Body of pancreas (tissue), 4 donors: ENCODE results near the gene MSI2. TPM values are rescaled to one million over a fixed set of nuclear protein-coding genes. Genes with fewer than 3 reads are reported as not detected.

Experiments used
- ATAC-seq: fragments of 150-250 bp; one replicate; pipeline ENCODE4 v1.9.1; 2016
- DNase-seq, 4 donors: peaks; one replicate each; pipeline ENCODE4 v3.0.0-alpha.2; 2019
- H3K27ac ChIP-seq, 4 donors: fragments of 200-600 bp; sonication (generic); 1 replicate in 3 of 4; 2 replicates in 1 of 4; pipeline versions ENCODE4 v1.5.1 to v1.6.1; 2016 to 2019; ENCODE audit warnings: mild to moderate bottlenecking in 1 of 4, mixed read lengths in 1 of 4, moderate library complexity in 1 of 4
- H3K27me3 ChIP-seq, 2 donors: fragments of 200-600 bp; sonication (generic); one replicate each; pipeline ENCODE4 v1.6.0; 2016; ENCODE audit warnings: mild to moderate bottlenecking in 1 of 2
- H3K36me3 ChIP-seq, 2 donors: fragments of 200-600 bp; sonication (generic); replicated peaks in 1 of 2; 2 replicates each; pipeline ENCODE4 v1.5.1; 2016; ENCODE audit warnings: low read depth in 2 of 2; ENCODE audit not compliant: insufficient read depth in 1 of 2
- H3K4me1 ChIP-seq: fragments of 200-600 bp; sonication (generic); one replicate; pipeline ENCODE4 v1.6.0; 2016
- H3K4me3 ChIP-seq, 2 donors: fragments of 200-600 bp; sonication (generic); 1 replicate in 1 of 2; 2 replicates in 1 of 2; pipeline ENCODE4 v1.5.1; 2016 to 2019
- H3K9me3 ChIP-seq, 3 donors: fragments of 200-600 bp; sonication (generic); 1 replicate in 2 of 3; 2 replicates in 1 of 3; pipeline ENCODE4 v1.5.1; 2016
- CTCF ChIP-seq, 7 experiments: fragments of 450-650 bp in 4 of 7; fragments of 200-600 bp in 3 of 7; sonication (generic) in 3 of 7; IDR thresholded peaks; one replicate each; pipeline ENCODE4 v1.5.1; 2016 to 2019; ENCODE audit warnings: antibody characterized with exemption in 7 of 7
- POLR2A ChIP-seq, 3 donors: fragments of 450-650 bp; IDR thresholded peaks; one replicate each; pipeline ENCODE4 v1.6.1; 2016; ENCODE audit warnings: antibody characterized with exemption in 3 of 3, mild to moderate bottlenecking in 2 of 3
- WGBS, 2 donors: methylation state at CpG; one replicate each; pipeline ENCODE4 v1.1.5; 2017; 5-methylcytosine and 5-hydroxymethylcytosine counted together
- intact Hi-C: fragments of 100-400 bp; cut with DNase I; formaldehyde crosslinking; loops from one replicate; pipeline ENCODE4 v1.15.1; 2023
- total RNA-seq, 2 donors: library from RNA; depleted of rRNA; stranded (reverse); fragments of >200 nt; gene quantifications; one replicate each; pipeline ENCODE4 v1.1.0, GENCODE V29; 2016

Gene MSI2
- total RNA-seq, 2 donors from 2014 or later, result 21.1 to 28.5 TPM

GRCh38 chr17:57648720-57649119, 392.4 kb downstream of the MSI2 start:
- no peaks in the 10 kb centered on the region for H3K4me1 ChIP-seq
- no peaks in the 10 kb centered on the region for H3K36me3 ChIP-seq
- DNase-seq (no peak), ATAC-seq (no peak)
- intact Hi-C loops, result no loop called here
- no peak for TF ChIP-seq POLR2A (IDR thresholded peaks at IDR 0.05)
- no peak for TF ChIP-seq CTCF (IDR thresholded peaks at IDR 0.05)
- no peak overlapping the region for H3K4me3 ChIP-seq
- WGBS, 2 donors, result 96 to 100% methylated on average over 2 to 5 of the region's 5 CpGs
- H3K27me3 ChIP-seq, result no peaks in the 10 kb centered on the region
- no peak overlapping the region for H3K27ac ChIP-seq
- H3K9me3 ChIP-seq, result no peaks in the 10 kb centered on the region

GRCh38 chr17:57649191-57649590, 392.9 kb downstream of the MSI2 start:
- ATAC-seq (no peak), DNase-seq (no peak)
- H3K4me1 ChIP-seq, result no peaks in the 10 kb centered on the region
- no peak overlapping the region for H3K27ac ChIP-seq
- no peak overlapping the region for H3K4me3 ChIP-seq
- TF ChIP-seq CTCF (IDR thresholded peaks at IDR 0.05) (no peak), POLR2A (IDR thresholded peaks at IDR 0.05) (no peak)
- 92 to 97% methylated on average over 3 of the region's 3 CpGs for WGBS, 2 donors
- intact Hi-C loops, result no loop called here
- no peaks in the 10 kb centered on the region for H3K9me3 ChIP-seq
- H3K27me3 ChIP-seq, result no peaks in the 10 kb centered on the region
- H3K36me3 ChIP-seq, result no peaks in the 10 kb centered on the region

- intact Hi-C loops, result no loop called here
- Histone ChIP-seq H3K4me3 (no peak overlapping the region), H3K27ac (no peak overlapping the region), H3K9me3 (no peaks in the 10 kb centered on the region), H3K4me1 (no peaks in the 10 kb centered on the region), H3K27me3 (no peaks in the 10 kb centered on the region), H3K36me3 (no peaks in the 10 kb centered on the region)
- no peak for ATAC-seq
- DNase-seq, result no peak
- no peak for TF ChIP-seq POLR2A (IDR thresholded peaks at IDR 0.05)
- no peak for TF ChIP-seq CTCF (IDR thresholded peaks at IDR 0.05)
- 84 to 92% methylated on average over 8 of the region's 8 CpGs for WGBS, 2 donors
Measured at GRCh38 chr17:57649731-57650484, 393.6 kb downstream of the MSI2 start.

- Histone ChIP-seq H3K9me3 (no peaks in the 10 kb centered on the region), H3K4me1 (no peaks in the 10 kb centered on the region), H3K27me3 (no peaks in the 10 kb centered on the region), H3K27ac (no peak overlapping the region), H3K36me3 (no peaks in the 10 kb centered on the region), H3K4me3 (no peak overlapping the region)
- TF ChIP-seq POLR2A (IDR thresholded peaks at IDR 0.05) (no peak), CTCF (IDR thresholded peaks at IDR 0.05) (no peak)
- DNase-seq, result no peak
- 82 to 85% methylated on average over 4 of the region's 4 CpGs for WGBS, 2 donors
- ATAC-seq, result no peak
- intact Hi-C loops, result no loop called here
Measured at GRCh38 chr17:57650548-57650947, 394.2 kb downstream of the MSI2 start.

- no peak overlapping the region for H3K27ac ChIP-seq
Measured at GRCh38 chr17:57651451-57651850, 395.1 kb downstream of the MSI2 start.

More at GRCh38 chr17:57651451-57651850, 395.1 kb downstream of the MSI2 start:
- H3K36me3 ChIP-seq, result no peaks in the 10 kb centered on the region
- no peaks in the 10 kb centered on the region for H3K4me1 ChIP-seq
- TF ChIP-seq POLR2A (IDR thresholded peaks at IDR 0.05) (no peak), CTCF (IDR thresholded peaks at IDR 0.05) (no peak)
- no peaks in the 10 kb centered on the region for H3K27me3 ChIP-seq
- H3K4me3 ChIP-seq, result no peak overlapping the region
- H3K9me3 ChIP-seq, result no peaks in the 10 kb centered on the region
- ATAC-seq, result no peak
- no peak for DNase-seq
- intact Hi-C loops, result no loop called here
- 89 to 100% methylated on average over 2 to 7 of the region's 7 CpGs for WGBS, 2 donors
